GM19238 (cell line): ENCODE results near the gene RFX2.

Experiments used
- DNase-seq: peaks from one replicate; pipeline ENCODE4 v3.0.0; 2011; ENCODE audit warnings: low spot score; ENCODE audit not compliant: insufficient read length

Gene RFX2

DNA sequence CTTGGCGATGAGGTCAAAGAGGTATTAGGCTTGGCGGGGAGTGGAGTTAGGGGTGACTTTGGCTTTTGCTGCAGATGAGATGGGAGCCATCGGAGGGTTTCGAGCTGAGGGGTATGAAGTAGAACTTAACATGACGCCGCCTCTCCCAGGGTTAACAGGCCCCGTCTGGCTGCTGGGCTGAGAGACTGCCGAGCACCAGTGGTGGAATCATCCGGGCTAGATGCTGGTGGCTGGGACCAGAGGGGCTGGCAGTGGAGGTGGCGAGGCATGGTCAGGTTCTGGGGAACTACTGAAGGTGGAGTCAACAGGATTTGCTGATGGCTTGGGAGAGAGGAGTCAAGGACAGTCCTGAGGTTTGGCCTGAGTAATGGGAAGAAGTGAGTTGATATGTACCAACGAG, 4.9 kb downstream of the RFX2 start:
- no peak for DNase-seq

DNA sequence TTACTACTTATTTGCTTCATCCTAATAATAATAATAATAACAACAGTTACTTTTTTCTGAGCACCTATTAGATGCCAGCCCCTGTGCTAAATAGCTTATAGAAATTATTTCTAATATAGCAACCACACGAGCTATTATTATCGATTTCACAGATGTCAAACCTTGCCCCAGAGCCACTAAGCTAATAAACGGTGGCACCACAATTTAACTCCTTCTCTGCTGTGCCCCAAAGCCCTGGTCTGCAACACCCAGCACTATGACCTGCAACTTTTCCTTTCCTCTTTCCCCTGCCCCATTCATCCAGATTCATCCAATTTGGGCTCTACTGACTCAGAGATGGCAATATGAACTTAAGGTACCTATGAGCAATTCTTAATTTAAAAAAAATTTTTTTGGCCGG, 6.4 kb downstream of the RFX2 start:
- DNase-seq: no peak

DNA sequence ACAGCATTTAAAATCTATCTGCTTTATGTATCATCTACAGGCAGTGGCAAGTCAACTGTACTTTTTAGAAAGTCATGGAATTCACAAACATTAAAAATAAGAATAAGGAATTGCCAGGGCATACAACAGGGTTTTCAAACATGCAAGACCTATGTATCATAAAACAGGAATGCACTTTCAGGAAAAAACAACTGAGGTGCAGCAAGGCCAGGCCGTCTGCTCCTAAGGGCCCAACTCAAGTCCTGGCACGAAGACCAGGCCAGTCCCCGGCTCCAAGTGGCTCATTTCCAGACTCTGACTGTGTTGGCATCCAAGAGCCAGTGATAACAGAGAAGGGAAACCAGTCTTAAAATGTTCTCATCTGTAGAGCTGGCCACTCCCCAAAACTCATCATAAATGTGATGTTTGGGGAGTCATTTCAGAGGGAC, 7.1 kb downstream of the RFX2 start:
- no peak for DNase-seq

DNA sequence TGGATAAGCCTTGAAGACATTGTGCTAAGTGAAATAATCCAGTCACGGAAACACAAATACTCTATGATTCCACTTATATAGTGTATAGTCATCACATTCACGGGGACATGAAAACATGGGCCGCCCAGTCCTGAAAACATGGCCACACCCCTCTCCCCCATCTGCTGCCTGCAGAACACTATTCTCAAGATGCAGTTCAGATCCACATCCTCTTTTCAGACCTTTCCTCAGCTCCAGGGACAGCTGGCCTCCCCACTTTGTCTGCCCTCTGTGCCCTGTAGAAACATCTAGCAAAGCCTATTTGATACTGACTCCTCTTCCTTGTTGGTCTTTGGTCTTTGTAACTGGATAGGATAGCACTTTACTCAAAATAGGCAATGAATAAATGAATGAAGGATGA, 8.3 kb downstream of the RFX2 start:
- no peak for DNase-seq

DNA sequence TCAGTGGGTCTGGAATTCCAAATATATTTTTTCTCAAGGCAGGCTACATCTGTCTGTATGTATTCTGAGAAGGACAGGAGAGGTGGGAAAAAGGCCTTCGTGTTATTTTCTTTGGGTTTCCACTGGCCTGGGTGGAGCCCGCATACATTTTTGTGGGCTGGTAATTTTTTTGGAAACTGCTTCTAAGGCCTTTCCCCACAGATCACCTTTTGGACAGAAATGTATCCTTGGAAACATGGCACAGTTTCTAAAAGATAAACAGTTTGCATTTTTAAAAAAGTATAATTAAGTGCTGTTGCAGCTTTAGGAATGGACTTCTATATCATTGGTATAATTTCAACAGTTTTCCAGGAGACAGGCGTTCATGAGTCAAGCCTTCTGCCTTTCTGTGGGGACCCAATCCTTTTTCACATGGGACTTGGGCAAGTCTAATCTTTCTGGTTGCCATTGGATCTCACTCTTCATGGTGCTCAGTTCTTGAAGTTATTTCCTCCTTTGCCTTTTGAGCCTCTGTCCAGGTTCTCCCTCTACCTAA, 8.9 kb downstream of the RFX2 start:
- no peak for DNase-seq

DNA sequence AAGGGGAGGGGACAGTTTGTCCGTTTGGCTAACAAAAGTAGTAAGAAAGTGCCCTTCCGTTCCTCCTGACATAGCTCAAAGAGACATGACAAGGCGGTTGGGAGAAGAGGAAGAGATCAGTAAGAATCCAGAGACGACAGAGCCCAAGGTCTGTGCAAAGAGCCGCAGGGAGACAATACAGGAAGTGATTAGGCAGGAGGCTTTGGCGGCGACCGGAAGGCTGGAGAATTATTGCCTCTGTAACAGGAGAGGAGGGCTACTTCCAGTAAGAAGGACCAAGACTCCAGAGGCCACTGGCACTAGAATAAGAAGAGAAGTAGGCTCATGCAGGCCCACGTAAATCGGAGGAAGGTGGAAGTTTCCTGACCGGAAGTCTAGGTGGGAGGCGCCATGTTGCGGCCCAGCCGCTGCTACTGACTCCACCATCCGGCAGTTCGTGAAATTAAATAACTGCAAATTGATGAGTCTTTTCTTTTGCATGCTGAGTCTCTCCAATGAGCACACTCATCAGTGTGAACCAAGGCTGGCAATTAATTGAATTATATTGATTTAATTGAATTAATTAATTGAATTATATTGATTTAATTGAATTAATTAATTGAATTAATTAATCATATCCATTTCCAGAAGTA, 9.9 kb downstream of the RFX2 start:
- DNase-seq: no peak

DNA sequence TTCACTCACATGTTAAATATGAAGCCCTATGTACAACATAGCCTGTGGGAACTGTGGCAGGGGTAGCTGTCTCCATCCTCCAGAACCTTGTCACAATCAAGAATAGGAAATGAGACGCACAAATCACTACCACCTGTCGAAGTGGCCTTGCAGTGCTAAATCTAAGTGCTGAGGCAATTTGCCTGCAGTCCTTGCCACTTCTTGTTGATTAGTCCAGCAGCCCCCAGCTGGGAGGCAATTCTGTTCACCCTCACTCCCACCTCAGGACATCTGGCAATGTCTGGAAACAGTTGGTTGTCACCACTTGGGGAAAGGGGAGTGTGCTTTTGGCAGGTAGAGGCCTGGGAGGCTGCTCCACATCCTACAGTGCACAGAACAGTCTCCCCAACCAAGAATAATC, 10.7 kb downstream of the RFX2 start:
- no peak for DNase-seq

DNA sequence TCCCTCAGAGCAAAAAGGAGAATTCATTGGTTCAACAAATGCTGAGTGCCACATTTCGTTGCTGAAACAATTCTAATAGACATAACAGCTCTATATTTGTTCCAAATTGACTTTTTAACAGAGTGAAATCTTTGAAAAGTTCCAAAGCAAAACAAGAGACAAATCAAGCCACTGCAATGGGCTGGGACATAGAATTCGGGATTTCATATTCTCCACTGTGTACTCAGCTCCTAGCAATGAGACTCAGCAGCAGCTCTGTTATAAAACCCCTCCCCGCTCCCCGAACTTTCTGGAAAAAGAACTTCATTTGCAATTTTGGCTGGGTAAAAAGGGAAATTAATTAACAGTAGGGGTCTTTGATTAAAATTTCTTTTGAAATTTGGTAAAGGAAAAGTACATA, 11.3 kb downstream of the RFX2 start:
- DNase-seq: no peak

DNA sequence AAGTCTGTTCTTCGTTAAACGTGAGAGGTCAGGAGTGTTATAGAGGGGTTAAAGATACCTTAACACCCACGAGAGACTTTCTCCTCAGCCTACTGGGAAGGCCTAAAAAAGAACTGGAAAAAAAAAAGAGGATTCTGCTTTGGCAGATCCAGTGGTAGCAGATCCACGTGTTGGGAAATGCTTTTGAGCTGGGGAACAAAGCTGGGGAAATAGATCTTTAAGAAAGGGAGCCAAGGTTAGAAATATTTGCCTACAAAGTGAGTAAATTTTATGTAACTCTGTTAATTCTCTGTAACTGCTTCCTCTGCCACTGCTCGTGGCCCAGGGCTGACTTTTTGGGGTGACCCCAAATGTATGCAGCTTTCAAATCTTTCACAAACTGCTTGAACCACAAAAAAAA, 11.7 kb downstream of the RFX2 start:
- no peak for DNase-seq

DNA sequence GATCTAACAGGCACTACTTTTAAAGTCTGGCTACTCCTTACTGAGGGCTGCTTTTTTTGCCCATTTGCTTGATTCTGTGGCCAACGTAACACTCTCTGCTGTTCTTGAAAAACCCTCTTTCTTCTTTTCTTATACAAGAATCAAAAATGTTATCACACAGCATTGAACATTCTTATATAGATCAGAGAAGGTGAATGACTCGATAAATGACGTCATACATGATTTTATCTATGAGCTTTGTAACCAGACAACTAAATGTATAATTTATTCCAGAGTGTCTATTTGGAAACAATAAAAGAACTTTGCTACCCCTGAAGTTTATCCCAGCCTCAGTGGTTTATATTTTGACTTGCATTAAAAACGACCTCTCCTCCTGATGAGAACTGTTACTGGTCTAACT, 12.4 kb downstream of the RFX2 start:
- no peak for DNase-seq

DNA sequence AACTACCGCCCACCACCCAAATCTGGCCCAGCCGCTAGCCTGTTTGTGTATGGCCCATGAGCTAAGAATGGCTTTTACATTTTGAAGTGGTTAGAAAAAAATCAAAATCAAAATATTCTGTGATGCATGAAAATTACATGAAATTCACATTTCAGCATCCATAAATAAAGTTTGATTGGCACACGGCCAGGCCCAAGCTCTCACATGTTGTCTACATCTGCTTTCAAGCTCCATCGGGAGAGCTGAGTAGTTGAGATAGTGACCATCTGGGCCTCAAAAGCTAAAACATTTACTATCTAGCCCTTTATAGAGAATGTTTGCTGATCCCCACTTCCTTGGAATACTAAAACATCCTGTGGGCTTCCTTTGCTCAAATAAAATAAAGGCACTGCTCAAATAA, 14.5 kb downstream of the RFX2 start:
- DNase-seq: no peak

DNA sequence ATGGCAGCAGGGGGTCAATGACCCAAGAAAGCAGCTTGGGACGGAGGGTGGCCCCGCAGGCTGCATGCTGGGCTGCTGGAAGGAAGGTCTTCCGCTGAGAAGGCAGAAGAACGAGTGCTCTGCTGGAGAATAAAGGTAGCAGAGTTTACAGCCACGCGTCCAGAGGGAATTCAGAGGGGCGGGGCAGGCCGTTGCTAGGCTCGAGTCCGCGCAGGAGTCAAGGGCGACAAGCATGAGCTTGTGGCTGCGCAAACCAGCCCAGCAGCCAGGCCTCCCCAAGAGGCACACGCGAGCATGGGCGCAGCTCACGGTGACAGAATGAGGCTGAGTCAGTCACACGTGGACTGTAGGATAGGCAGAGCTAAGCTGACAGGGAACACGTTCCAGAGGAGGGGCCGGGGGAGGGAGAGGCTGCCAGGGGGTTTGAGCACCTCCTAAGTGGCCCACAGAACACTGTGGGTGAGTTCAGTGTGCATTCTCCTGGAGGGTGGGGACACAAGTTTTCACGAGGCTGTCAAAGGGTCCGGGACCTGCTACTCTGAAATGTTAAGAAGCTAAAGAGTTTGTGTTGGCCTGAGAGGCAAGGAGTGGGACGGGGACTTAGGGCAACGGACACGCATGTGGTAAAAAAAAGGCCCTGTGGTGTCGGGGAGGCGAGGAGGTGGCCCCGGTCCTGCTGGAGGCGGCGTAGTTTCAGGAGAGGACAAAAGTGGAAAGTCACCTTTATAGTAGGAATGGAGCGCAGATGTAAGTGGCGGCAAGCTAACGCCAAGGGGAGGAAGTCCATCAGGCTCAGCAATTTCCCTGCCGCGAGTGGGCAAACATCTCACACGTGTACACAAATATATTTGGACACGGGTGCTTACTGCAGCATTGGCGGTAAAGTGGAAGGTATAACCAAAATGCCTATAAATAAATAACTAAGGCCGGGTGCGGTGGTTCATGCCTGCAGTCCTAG, 17.7 kb downstream of the RFX2 start:
- no peak for DNase-seq

DNA sequence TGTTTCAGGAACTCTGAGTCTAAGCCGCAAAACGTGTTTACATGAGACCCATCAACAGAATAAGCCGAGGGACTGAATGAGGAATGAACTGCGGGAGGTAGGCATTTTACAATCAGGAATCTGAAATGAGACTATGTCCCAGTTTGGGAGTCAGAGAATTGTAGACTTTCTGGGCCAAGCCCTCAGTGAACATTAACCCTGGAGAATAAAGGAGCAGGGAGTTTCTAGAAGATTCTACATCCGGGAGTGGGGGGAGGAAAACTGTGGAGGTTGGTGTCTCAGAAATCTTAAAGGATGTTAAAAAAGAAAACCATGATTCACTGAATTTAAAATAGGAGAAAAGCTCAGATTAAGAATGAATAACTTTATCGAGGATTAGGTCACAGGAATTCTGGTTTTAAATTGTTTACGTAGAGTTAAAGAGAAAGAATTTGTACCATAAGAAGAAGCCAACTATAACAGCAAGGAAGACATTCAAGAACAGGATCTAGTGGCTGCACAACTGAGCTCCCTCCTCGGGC, 18.5 kb downstream of the RFX2 start:
- no peak for DNase-seq

DNA sequence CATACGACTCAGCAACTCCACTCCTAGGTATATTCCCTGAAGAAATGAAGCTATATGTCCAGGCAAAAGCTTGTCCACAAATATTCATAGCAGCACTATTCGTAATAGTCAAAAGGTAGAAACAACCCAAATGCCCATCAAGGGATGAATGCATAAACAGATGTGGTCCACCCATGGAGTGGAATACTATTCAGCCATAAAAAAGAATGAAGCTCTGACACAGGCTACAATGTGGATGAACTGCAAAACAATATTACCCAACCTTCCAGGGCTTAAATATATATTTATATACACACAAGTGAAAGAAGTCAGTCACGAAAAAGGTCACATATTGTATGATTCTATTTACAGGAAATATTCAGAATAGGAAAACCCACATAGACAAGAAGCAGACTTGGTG, 19.7 kb downstream of the RFX2 start:
- no peak for DNase-seq

DNA sequence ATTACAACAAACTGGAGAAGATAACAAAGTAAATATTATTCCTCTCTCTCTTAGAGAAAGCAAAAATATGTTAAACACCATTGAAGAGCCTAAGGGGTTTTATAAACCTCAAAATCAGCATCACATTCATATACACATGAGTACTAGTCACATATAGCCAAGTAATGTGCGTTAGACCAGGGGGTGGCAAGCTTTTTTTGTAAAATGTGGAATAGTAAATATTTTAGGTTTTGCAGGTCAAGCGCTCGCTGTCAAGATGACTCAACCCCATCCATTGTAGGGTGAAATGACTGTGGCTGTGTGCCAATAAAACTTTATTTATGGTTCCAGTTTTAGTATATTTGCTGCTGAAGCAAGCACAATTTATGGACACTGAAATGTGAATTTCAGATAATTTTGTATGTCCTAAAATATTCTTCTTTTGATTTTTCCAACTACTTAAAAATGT, 21.7 kb downstream of the RFX2 start:
- no peak for DNase-seq

DNA sequence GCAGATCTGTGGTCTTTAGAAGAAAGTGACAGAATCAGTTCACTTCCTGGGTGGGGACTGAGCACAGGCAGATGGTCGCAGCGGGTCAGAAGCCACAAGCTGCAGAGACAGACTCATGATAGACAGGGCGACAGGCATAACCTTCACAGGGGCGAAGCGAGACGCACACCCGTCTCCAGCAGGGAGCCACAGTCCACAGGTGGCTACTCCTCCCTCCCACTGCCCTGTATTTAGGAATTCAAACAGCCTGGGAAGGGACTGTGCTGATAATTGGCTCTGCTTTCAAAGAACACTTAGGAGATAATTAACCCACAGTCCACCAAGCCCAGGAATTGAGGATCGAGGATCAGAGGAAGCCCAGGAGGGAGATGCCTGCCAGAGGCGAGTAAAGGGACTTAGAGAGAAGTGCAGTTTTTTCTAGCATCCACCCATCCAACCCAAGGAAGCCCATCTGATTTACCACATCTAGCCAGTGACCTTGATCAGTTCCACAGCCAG, 23.2 kb downstream of the RFX2 start:
- peak; percentile 74 for DNase-seq

DNA sequence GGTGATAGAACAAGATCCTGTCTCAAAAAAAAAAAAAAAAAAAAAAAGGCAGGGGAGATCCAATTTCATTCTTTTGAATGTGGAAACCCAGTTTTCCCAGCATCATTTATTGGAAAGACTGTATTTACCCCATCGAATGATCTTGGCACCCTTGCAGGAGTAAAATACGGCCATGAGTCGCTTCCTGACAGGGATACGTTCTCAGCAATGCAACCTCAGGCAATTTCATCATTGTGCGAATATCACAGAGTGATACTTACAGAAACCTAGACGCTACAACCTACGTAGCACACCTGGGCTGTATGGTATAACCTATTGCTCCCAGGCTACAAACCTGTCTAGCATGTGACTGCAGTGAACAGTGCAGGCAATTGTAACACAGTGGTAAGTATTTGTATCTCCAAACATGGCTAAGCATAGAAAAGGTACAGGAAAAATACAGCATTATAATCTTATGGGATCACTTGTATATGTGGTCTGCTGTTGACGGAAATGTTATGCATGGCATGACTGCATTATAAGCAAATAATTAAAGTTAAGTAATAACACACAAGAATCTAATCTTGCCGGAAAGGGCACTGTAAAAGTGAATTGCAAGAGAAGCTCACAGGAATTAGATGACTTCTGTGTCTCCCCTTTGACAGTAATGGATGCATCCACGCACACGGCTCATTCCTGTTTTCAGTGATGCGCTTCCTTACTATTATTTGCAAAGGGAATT, 24.1 kb downstream of the RFX2 start:
- no peak for DNase-seq

DNA sequence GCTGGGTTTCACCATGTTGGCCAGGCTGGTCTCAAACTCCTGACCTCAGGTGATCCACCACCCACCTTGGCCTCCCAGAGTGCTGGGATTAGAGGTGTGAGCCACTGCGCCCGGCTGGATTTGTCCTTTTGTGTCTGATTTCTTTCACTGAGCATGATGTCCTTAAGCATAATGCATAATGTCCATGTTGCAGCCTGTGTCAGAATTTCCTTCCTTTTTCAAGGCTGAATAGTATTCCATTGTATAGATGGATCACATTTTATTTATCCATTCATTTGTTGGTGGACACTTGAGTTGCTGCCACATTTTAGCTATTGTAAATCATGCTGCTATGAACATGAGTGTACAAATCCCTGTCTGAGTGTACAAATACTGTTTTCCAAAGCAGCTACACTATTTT, 25.5 kb downstream of the RFX2 start:
- no peak for DNase-seq

DNA sequence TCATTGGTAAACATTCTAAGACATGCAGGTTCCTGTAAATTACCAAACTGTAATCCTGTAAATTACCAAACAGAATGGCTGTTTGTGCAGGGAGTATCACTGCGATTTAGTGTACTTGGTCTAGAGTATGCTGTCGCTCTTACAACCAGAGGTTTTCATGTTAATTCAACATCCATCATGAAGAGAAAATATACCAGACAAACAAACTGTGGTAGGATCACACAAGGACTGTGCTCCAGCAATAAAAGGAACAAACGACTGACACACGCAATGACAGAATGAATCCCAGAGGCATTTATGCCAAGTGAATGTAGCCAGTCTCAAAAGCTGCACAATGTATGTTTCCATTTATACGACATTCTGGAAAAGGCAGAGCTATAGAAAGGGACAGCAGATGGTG, 31.2 kb downstream of the RFX2 start:
- no peak for DNase-seq

DNA sequence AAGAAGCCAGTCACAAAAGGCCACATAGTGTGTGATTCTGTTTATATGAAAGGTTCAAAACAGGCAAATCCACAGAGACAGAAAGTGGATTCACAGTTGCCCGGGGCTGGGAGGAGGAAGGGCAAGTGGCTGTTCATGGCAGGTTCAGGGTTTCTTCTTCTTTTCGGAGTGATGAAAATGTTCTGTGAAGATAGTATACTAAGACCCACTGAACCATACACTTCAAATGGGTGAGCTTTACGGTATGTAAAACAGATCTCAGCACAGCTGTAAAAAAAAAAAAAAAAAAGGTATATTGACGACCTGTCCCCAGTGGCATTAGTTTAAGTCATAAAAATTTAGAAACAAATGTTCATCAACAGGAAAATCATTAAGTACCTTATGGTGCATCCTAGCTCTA, 32.2 kb downstream of the RFX2 start:
- DNase-seq: no peak

DNA sequence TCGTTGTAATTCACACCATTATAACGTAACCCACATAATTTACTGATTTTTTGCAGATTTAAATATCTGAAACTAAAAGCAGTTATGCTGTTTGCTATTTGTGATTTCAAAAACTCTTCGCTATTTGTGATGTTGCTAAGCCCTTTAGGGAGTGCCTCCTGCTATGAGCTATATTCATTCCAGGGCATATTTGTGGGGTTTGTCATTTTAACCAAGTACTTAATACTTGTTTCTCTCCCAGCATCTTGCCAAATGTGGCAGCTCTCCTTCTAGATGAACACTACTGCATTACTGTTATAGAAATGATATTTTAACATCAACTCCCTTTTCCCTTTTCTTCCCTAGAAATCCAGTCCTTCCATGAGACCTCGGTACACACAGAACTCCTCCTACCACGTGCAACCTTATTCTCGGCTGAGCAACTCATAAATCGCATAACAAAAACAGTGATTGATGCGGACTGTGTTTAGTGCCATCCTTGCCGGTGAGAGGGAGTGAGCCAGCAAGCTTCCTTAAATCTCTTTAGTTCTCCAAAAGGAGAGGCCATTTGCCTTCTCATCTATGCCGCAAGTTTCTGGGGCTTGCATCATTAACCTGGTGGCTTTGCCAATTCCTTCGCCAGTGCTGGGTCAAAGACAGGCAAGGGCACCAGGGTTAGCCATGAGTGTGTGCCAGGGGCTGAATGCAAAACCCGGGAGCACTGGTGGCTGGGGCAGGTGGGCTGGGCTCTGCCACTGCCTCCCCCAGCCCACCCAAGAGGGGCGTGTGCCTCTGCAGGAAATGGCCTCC, 33.4 kb downstream of the RFX2 start:
- DNase-seq: no peak
